ENCODE results near the gene AKT3. TPM values are rescaled to one million over a fixed set of nuclear protein-coding genes. Genes with fewer than 3 reads are reported as not detected.
"Not testable (repeated sequence)": the region's sequence is repeated elsewhere in the genome, so short reads cannot be mapped to it uniquely, and the experiment has no call there.

Gene AKT3
- polyA plus RNA-seq, 5 donors: 15.9 to 39.2 (median 33.1) TPM

DNA sequence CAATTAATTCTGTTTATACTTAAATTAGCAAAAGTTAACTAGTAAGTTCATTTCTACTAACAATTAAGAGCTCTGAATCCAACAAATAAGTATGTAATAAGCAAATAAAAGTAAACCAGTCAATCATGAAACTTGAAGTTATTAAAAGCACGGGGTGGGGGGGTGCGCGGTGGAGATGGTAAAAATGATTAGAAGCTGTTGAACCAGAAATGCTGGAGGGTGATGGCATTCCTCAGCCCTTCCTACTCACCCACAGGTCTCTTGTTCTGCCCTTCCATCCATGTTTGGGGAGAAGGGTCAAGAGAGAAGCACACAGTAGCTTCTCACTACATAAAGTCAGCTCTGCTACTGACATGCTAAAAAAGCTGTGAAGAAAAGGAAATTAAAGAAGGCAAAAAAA lies 63.5 kb downstream of the AKT3 start:
- DNase-seq: no peak

DNA sequence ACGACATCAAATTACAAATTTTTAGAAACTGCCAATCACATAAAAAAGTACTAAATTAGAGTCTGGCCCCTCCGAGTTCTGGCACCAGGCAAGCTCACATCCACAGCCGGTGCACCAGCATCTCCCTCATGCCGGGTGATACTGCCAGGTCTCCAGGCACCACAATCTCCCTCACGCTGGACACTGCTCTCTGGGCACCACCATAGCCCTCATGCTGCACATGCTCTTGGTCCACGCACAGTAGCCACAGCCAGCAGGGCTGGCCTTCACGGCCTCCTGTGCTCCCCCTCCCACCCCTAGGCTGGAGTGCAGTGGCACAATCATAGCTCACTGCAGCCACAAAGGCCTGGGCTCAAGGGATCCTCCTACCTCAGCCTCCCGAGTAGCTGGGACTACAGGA lies 65.5 kb downstream of the AKT3 start:
- DNase-seq: no peak

DNA sequence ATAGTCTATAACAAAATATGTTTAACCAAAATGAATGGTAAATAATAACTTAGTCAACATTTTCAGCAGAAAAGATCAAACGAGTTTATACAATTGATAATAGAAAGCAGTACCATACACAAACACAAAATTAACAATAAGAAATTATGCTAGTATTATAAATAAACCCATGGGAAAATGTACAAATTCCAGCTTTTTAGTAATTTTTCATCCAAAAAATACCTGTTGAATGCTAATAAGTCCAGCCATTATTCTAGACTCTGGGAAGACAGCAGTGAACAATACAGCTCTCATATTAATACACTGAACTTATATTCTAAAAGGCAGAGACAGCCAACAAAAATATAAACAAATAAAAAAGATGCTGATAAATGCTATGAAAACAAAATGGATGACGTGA lies 66.3 kb downstream of the AKT3 start:
- no peak for DNase-seq

DNA sequence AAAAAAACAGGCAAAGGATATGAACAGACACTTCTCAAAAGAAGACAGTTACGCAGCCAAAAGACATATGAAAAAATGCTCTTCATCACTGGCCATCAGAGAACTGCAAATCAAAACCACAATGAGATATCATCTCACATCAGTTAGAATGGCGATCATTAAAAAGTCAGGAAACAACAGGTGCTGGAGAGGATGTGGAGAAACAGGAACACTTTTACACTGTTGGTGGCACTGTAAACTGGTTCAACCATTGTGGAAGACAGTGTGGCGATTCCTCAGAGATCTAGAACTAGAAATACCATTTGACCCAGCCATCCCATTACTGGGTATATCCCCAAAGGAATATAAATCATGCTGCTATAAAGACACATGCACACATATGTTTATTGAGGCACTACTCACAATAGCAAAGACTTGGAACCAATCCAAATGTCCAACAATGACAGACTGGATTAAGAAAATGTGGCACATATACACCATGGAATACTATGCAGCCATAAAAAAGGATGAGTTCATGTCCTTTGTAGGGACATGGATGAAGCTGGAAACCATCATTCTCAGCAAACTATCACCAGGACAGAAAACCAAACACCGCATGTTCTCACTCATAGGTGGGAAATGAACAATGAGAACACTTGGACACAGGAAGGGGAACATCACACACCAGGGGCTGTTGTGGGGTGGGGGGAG lies 77.5 kb downstream of the AKT3 start:
- DNase-seq: not testable (repeated sequence)

DNA sequence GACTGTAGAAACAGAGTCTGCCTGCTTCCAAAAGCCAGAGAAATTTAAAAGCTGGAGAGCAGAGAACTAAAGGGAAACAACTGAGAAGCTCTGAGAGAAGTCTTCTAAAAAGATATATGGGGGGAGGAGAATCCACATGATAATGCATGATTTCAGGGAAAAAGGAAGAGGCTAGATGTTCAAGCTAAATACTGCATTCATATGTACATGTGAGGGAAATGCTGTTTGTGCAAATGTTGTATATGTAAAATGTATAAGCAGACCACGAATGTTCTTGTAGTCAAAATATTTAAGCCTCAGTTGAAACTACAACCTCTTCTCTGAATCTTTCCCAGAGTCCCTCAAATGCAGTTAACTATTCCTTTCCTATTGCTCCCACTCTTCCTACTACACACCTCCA lies 79.2 kb downstream of the AKT3 start:
- no peak for DNase-seq

DNA sequence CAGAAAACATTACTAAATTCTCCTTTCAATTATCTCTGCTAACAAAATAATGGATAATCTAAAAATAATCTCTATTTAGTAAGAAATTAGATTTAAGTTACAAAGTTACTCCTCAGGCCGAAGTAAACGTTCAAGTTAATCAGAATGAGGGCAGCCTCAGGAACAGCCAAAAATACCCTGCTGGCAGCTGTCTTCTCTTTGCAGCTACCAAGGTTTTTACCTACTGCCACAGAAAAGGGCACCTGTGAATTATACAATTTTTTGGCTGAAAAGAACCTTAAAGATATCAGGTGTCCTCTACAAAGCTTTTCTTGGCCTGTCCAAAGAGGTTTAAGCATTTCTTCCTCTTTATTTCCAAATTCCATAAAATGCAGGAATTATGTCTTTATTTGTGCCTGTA lies 84.4 kb downstream of the AKT3 start:
- no peak for DNase-seq

DNA sequence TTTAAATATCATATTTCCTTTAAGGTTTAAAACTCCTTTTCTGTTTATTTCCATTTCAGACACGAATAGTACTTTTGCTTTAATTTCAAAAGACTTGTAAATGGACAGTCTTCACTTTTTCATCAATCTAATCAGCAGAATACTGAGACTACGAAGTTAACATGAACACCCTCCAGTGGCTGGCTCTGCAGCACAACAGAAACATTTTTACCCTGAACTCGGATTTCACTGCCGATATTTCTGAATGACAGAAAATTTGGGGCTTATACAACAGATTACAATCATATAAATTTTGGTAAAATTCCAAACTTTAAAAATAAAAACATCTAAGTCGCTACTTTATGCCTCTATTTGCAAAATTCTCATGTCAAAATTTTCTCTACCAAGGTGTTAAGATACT lies 86.2 kb downstream of the AKT3 start:
- no peak for DNase-seq

DNA sequence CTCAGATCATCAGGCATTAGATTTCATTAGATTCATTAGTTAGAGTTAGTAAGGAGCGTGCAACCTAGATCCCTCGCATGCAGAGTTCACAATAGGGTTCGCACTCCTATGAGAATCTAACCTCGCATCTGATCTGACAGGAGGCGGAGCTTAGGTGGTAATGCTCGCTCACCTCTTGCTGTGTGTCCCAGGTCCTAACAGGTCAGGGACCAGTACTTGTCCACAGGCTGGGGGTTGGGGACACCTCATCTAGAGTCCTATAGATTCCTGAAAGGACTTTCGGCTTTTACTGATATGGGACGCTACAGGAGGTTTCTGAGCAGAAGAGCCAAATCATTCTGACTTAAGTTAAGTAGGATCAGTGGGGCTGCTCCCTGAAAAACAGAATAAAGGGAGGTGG lies 91.4 kb downstream of the AKT3 start:
- DNase-seq: no peak

DNA sequence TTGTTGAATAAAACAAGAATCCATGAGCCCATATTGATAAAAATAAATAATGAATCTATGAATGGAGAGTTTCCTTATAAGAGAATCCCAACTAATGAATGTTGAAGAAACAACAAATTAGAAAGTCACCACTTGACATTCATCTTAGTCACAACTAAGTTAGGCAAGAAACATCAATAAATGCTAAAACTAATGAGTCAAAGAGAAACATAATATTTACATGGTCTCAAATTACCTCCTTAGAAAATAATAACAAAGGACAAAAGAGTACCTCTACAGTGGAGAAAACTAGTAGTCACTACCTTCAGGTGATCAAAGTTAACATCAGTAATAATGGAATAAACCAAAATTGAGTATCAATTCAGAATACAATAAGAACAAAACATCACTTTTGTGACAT lies 93.5 kb downstream of the AKT3 start:
- no peak for DNase-seq

DNA sequence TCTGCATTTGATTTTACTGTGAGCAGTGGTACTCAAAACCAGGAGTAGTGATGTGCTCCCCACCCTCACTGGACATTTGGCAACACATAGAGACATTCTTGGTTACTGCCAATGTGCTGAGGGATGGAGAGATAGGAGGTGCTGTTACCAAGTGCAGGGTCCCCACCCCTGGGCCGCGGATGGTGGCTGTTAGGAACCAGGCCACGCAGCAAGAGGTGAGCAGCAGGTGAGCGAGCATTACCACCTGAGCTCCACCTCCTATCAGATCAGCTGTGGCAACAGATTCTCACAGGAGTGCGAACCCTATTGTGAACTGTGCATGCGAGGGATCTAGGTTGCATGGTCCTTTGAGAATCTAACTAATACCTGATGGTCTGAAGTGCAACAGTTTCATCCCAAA lies 95.7 kb downstream of the AKT3 start:
- no peak for DNase-seq

DNA sequence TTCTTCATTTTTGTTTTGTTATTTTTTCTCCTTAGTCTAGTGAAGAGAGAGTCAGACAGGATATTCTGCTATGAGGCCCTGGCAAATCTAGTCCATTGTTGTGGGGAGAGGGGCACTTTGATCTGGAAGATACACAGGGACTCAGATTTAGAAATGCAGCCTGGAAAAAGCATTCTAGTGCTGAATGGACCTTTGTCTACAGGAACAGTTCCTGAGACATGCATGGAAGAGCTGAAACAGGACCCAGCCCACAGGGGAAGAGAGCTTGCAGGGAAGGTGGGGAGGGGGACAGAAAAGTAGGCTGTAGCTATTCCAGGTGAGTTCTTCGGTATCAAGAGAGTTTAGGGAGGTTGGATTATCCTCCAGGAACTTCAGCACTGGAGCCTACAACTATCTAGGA lies 98.5 kb downstream of the AKT3 start:
- DNase-seq: no peak

DNA sequence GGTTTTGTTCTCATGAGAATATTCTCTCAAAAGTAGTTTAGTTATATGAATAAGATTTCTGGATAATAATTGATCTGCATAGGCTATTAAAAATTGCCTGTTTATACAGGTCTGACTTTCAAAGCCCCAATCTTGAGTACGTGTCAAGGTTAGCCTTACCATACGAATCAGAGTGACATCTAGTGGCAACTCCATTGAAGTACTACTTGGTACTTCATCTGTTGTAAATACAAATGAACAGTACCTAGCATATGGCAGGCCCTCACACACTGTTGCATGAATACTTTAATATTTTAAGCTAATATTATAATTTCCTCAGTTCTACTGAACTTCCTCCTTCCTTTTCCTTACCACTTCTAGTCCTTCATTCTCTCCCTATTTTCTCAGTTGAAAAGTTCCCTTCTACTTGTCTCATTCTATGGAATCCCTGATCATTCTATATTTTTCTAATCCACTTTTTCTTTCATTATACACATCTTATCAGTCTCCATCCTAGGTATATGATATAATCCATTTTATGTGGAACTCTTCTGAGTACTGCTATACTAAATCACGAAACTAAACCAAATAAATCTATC lies 101.2 kb downstream of the AKT3 start:
- peak; percentile 39 to 42 for DNase-seq

DNA sequence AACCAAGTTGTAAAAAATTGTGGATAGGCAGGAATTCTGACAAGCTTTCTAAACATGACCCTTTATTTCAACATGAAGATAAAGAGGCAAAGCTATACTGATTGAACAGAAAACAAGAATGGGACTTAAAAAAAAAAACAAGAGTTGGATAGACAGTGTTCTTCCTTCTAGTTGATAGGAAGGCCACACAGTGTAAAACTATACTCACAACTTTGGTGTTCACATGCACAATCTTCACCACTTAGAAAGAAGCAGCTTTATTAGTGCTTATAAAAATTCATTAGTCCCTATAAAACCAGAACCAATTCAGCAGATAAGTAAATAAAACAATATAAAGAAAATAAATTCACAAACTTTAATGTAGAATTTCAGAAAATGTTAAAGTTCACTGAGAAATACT lies 101.8 kb downstream of the AKT3 start:
- no peak for DNase-seq

DNA sequence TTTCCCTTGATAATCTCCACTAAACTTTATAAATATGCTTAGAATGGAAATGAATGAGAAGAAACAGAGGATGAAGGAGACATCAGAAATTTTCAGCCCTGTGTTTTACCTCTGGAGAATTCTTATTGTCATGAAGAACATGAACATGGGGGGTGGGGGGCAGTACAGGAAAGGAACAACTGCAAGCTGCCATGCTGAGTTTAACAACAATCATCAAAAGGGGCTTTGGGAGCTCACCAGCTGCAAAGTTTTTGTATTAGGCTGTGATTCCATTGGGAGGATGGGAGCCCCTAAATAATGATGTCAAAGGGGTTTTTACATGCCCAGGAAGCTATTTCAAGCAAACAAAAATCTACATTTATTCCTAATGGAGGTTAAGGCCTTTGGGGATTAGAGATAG lies 103.3 kb downstream of the AKT3 start:
- DNase-seq: no peak

DNA sequence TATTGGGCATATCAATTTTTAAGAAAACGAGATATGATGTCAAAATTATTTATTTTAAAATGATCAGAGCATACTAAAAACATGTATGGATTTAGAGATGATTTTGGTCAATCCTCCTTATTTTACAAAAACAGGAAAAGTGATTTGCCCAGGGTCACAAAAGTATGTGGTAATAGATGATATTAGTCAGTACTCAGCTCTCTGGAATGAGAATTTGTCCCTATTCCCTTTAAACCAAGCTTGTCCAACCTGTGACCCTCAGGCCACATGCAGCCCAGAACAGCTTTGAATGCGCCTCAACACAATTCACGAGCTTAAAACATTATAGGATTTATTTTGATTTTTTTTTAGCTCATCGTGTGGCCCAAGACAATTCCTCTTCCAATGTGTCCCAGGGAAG lies 104.7 kb downstream of the AKT3 start:
- DNase-seq: no peak

DNA sequence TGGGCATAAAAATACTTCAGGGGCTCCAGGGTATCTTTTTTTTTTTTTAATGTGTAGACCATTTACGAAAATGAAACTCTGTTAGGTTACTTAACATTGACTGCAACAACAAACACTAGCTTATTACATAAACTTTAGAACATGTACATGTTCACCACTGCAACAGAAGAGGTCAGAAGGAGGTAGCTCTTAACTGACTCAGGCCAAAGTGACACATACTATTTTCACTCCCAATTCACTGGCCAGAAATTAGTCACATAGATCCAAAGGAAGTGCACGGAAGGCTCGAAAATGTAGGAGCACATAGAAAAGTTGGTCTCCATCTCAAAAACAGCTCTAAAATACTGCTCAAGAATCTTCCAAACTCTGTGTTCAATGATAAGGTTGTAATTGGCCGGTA lies 107.2 kb downstream of the AKT3 start:
- no peak for DNase-seq

DNA sequence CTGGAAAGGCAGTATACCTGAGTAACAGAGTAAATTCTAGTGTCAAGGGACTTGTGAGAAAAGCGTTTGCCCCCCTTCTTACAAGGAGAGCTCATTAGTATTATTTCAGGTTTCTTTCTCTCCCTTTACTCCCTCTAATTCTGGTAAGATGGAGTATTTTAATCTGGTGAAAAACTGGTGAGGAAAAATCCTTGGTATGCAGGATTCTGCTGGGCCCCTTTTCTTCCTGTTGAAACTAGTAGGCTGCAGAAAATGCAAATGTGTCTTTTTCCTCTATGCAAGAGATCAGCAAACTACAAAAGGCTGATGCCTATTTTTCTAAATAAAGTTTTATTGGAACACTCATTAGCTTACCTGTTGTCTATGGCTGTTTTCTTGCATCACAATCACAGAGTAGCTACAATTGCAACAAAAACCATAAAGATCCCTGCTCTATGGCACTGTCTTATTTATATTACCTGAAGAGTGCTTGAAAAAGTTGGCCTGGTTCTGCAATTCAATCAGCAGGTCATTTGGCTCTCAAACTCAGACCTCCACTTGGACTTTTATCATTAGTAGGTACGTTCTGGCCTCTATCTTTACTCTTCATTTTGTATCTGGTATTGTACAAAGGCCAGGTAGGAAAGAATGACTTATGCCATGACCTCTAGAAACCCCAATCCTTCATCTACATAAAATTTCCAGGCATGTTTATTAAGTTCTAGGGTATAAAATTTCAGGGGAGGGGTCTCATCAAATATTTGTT lies 109.6 kb downstream of the AKT3 start:
- DNase-seq: no peak

DNA sequence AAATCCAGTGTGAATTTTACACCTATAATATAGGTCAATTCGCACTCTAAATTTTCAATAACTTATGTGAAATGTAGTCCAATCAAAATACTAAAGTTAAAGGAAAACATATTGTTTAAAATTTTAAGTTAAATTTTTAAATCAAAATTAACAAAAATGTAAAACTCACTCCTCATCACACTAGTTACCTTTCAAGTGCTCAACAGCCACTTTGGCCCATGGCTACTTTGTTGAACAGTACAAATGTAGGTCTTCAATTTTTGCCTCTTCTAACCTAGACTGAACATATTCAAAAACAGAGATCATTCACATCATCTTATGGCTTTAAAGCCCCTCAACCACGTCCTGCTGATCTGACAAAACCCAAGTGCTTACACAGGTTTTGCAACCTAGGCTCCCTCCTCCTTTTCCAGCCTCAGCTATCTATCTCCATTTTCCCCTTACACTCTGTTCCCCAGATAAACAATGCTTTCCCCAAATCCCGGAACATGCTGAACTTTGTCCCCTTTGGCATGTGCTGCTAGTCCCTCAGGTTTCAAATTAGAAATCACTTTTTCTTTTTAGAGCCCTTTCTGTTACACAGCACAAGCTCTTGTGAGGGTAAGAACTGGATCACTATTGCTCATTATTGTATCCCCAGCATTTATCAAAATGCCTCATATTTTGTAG lies 110.6 kb downstream of the AKT3 start:
- no peak for DNase-seq

DNA sequence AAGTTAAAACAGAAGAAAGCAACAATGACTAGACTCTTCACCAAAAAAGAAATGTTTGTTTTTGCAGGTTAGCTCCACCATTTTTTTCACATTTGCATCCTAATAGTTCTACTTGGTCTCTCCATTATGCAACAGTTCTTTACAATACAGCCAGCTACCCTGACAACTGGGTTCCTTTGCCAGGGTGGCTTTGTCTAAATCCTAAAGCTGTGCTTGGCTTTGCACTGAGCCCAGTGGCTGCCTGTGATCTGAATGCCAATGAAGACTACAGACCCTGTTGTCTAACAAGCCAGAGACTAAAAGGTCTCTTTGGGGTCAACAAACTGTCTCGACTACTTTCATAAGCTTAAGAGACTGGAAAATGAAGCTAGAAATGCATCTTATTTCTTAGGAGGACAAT lies 112.0 kb downstream of the AKT3 start:
- DNase-seq: no peak

DNA sequence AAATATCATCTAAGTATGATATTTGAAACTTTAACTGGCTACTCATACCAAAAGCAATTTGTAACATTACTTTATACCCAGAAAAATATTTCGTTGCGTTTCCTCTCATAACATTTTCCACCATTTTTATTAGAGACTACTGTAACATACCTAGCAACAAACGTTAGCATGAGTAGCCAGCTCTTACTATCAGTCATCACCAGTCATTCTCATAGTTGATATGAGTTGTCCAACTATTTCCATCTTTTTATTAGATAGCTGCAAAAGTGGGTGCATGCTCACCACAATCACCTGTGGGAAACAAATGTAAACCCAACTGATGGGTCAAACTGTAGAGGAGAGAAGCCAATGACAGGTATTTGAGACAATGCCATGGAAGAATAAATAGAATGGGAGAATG lies 114.6 kb downstream of the AKT3 start:
- DNase-seq: no peak

DNA sequence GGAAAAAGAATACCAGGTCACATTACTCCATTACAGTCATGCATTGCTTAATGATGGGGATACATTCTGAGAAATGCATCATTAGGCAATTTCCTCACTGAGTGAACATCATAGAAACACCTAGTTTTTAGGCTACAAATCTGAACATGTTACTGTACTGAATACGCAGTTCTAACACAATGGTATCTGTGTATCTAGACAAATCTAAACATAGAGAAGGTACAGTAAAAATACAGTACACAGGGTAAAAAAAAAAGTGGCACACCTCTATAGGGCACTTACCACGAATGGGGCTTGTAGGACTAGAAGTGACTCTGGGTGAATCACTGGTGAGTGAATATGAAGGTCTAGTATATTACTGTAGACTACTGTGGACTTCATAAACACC lies 115.7 kb downstream of the AKT3 start:
- DNase-seq: no peak

DNA sequence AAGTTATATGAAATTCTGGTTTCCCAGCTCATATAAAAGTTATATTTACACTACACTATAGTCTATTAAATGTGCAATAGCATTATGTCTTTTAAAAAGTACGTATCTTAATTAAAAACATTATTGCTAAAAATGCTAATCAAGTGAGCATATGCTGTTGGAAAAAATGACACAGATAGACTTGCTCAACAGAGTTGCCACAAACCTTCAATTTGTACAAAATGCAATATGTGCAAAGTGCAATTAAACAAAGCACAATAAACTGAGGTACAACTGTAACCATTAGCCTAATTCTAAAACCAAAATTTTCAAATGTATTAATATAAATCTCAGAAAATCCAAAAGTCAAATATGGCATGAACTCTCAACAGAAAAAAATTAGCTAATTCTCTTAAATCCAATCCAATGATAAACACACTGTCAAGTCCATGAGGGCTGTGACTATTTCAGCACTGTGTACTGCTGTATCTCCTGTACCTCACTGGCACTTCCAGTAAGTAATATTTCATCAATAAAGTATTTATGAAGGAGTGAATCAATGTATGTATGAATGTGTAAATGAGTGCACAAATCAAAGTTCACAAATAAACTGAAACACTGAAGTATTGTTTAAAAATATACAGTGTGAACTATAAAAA lies 116.3 kb downstream of the AKT3 start:
- DNase-seq: no peak

Data from right lung (tissue), 5 donors.